Thyroid gland (tissue), 4 donors: ENCODE data around the gene INVS.

Experiments
- CTCF ChIP-seq, 6 experiments: fragments of 200-600 bp in 3 of 6; fragments of 450-650 bp in 3 of 6; sonication (generic) in 3 of 6; IDR thresholded peaks; one replicate each; pipeline ENCODE4 v1.5.1; 2016 to 2019; ENCODE audit warnings: antibody characterized with exemption in 6 of 6, mild to moderate bottlenecking in 2 of 6, inconsistent platforms in 1 of 6, moderate library complexity in 1 of 6
- POLR2A ChIP-seq, 2 donors: fragments of 450-650 bp; IDR thresholded peaks; one replicate each; pipeline ENCODE4 v1.6.1; 2017; ENCODE audit warnings: antibody characterized with exemption in 2 of 2, mild to moderate bottlenecking in 2 of 2, moderate library complexity in 1 of 2

GRCh38 chr9:100100146-100100667 is 1.2 kb downstream of the INVS start:
- TF ChIP-seq POLR2A (IDR thresholded peaks at IDR 0.05) (no peak), CTCF (IDR thresholded peaks at IDR 0.05) (no peak)
